Caco-2 (cell line): ENCODE measurements around the gene TBL1Y. TPM values are rescaled to one million over a fixed set of nuclear protein-coding genes. Genes with fewer than 3 reads are reported as not detected.
"Not testable (repeated sequence)": the region's sequence is repeated elsewhere in the genome, so short reads cannot be mapped to it uniquely, and the experiment has no call there.

Experiments
- BruUV-seq: library from RNA; stranded (reverse); fragments of 400-500 nt; replicated peaks from 2 replicates; lab custom pipeline; 2021; lab: Mats Ljungman, UMichigan
- CTCF ChIA-PET: fragments of 300-600 bp; sonication (Branson Sonifier 250); formaldehyde crosslinking; loops from one replicate; lab custom pipeline; 2022; ENCODE audit warnings: antibody characterized with exemption; lab: Charles Lee
- POLR2A ChIA-PET: fragments of 300-600 bp; sonication (Branson Sonifier 250); formaldehyde crosslinking; loops from one replicate; lab custom pipeline; 2022; ENCODE audit warnings: antibody characterized with exemption; lab: Charles Lee
- DNase-seq, 2 experiments: peaks; one replicate each; pipeline versions ENCODE4 v3.0.0 to v3.0.0-alpha.2; 2020 to 2022
- H3K27me3 ChIP-seq: replicated peaks from 2 replicates; pipeline ENCODE4 v1.6.0; 2011; ENCODE audit warnings: low read length; ENCODE audit not compliant: control insufficient read depth, insufficient read depth
- H3K36me3 ChIP-seq: 2 replicates; pipeline ENCODE4 v1.5.1; 2011; ENCODE audit warnings: low read length; ENCODE audit not compliant: control insufficient read depth, insufficient read depth
- H3K4me1 ChIP-seq: fragments of 250-450 bp; sonication (Bioruptor Pico); 2 replicates; pipeline ENCODE4 v1.5.1; 2020; ENCODE audit warnings: mild to moderate bottlenecking
- H3K4me3 ChIP-seq: 2 replicates; pipeline ENCODE4 v1.5.1; 2011; ENCODE audit warnings: low read depth, mild to moderate bottlenecking, control low read depth, low read length
- H3K9me3 ChIP-seq: fragments of 250-450 bp; sonication (Bioruptor Pico); 2 replicates; pipeline ENCODE4 v1.5.1; 2020; ENCODE audit warnings: mild to moderate bottlenecking, moderate library complexity
- H3K27ac Mint-ChIP-seq: one replicate; pipeline ENCODE4 v1.8.0; 2022; ENCODE audit warnings: mixed read lengths; ENCODE audit not compliant: unreplicated experiment
- H3K27me3 Mint-ChIP-seq: one replicate; pipeline ENCODE4 v1.8.0; 2022; ENCODE audit warnings: mixed read lengths; ENCODE audit not compliant: insufficient read depth, unreplicated experiment
- H3K36me3 Mint-ChIP-seq: one replicate; pipeline ENCODE4 v1.8.0; 2022; ENCODE audit warnings: mild to moderate bottlenecking, mixed read lengths; ENCODE audit not compliant: insufficient read depth, unreplicated experiment
- H3K4me1 Mint-ChIP-seq: one replicate; pipeline ENCODE4 v1.8.0; 2022; ENCODE audit warnings: low read depth, mixed read lengths; ENCODE audit not compliant: unreplicated experiment
- H3K4me3 Mint-ChIP-seq: one replicate; pipeline ENCODE4 v1.8.0; 2022; ENCODE audit warnings: mild to moderate bottlenecking, moderate library complexity, mixed read lengths; ENCODE audit not compliant: unreplicated experiment
- H3K9me3 Mint-ChIP-seq: one replicate; pipeline ENCODE4 v1.8.0; 2022; ENCODE audit warnings: mixed read lengths; ENCODE audit not compliant: unreplicated experiment
- CTCF ChIP-seq, 2 experiments: fragments of 200-600 bp in 1 of 2; IDR thresholded peaks; 1 replicate in 1 of 2; 2 replicates in 1 of 2; pipeline versions ENCODE4 v1.5.1 to v1.8.0; 2011 to 2022; ENCODE audit warnings: antibody characterized with exemption in 1 of 2, control low read depth in 1 of 2, inconsistent platforms in 1 of 2, low read depth in 1 of 2, low read length in 1 of 2, mild to moderate bottlenecking in 1 of 2, moderate library complexity in 1 of 2; ENCODE audit not compliant: insufficient read depth in 1 of 2, severe bottlenecking in 1 of 2, unreplicated experiment in 1 of 2
- intact Hi-C: fragments of 100-400 bp; cut with micrococcal nuclease; formaldehyde crosslinking; loops from one replicate; pipeline ENCODE4 v1.10.0; 2022; ENCODE audit not compliant: unreplicated experiment
- total RNA-seq: library from RNA; stranded (reverse); gene quantifications from 2 replicates; pipeline ENCODE4 v1.2.3, GENCODE V29; 2022

TBL1Y gene
- total RNA-seq, 1 experiment from 2014 or later = not detected

GRCh38 chrY:7056886-7057285 lies 146.4 kb downstream of the TBL1Y start:
- no TSS peak for BruUV-seq

GRCh38 chrY:7078725-7079124 lies 168.2 kb downstream of the TBL1Y start:
- DNase-seq = no peak
- Mint-ChIP-seq H3K4me3 (no peak overlapping the region), H3K36me3 (no peaks in the 10 kb centered on the region), H3K9me3 (no peaks in the 10 kb centered on the region), H3K27ac (no peak overlapping the region), H3K4me1 (no peaks in the 10 kb centered on the region), H3K27me3 (no peaks in the 10 kb centered on the region)
- ChIA-PET POLR2A (no interaction called here), CTCF (no interaction called here)
- Histone ChIP-seq H3K27me3 (no peaks in the 10 kb centered on the region), H3K36me3 (no peaks in the 10 kb centered on the region), H3K9me3 (no peaks in the 10 kb centered on the region), H3K4me3 (no peak overlapping the region), H3K4me1 (no peaks in the 10 kb centered on the region)
- TF ChIP-seq CTCF (IDR thresholded peaks at IDR 0.05; ENCODE audit: insufficient read depth in 1 of 2, low read depth in 1 of 2, low read length in 1 of 2, severe bottlenecking in 1 of 2, unreplicated experiment in 1 of 2) = no peak
- intact Hi-C loops = no loop called here
- no TSS peak for BruUV-seq

More at GRCh38 chrY:7056886-7057285, 146.4 kb downstream of the TBL1Y start:
- TF ChIP-seq CTCF (IDR thresholded peaks at IDR 0.05; ENCODE audit: insufficient read depth in 1 of 2, low read depth in 1 of 2, low read length in 1 of 2, severe bottlenecking in 1 of 2, unreplicated experiment in 1 of 2) = no peak
- no peaks in the 10 kb centered on the region for H3K27me3 ChIP-seq
- Mint-ChIP-seq H3K4me1 (no peaks in the 10 kb centered on the region), H3K27ac (no peak overlapping the region), H3K9me3 (no peaks in the 10 kb centered on the region), H3K4me3 (no peak overlapping the region), H3K36me3 (no peaks in the 10 kb centered on the region), H3K27me3 (no peaks in the 10 kb centered on the region)
- intact Hi-C loops = no loop called here
- H3K36me3 ChIP-seq = no peaks in the 10 kb centered on the region
- ChIA-PET POLR2A (no interaction called here), CTCF (no interaction called here)
- H3K4me3 ChIP-seq = no peak overlapping the region
- no peaks in the 10 kb centered on the region for H3K9me3 ChIP-seq
- DNase-seq = no peak
- H3K4me1 ChIP-seq = no peaks in the 10 kb centered on the region

GRCh38 chrY:7080548-7080947 lies 170.1 kb downstream of the TBL1Y start:
- H3K27me3 Mint-ChIP-seq, H3K9me3 ChIP-seq, H3K4me3 ChIP-seq, H3K9me3 Mint-ChIP-seq, H3K4me1 ChIP-seq, H3K27ac Mint-ChIP-seq, DNase-seq, H3K4me1 Mint-ChIP-seq, CTCF ChIA-PET, H3K27me3 ChIP-seq, H3K36me3 ChIP-seq, BruUV-seq, H3K4me3 Mint-ChIP-seq, H3K36me3 Mint-ChIP-seq, POLR2A ChIA-PET, intact Hi-C loops: not testable (repeated sequence)

- intact Hi-C loops = no loop called here
- ChIA-PET CTCF (no interaction called here), POLR2A (no interaction called here)
- Mint-ChIP-seq H3K9me3 (no peaks in the 10 kb centered on the region), H3K27me3 (no peaks in the 10 kb centered on the region), H3K36me3 (no peaks in the 10 kb centered on the region), H3K27ac (no peak overlapping the region), H3K4me1 (no peaks in the 10 kb centered on the region), H3K4me3 (no peak overlapping the region)
- no peaks in the 10 kb centered on the region for H3K36me3 ChIP-seq
- DNase-seq = no peak
- H3K9me3 ChIP-seq = no peaks in the 10 kb centered on the region
- BruUV-seq = no TSS peak
- H3K4me1 ChIP-seq = no peaks in the 10 kb centered on the region
- no peaks in the 10 kb centered on the region for H3K27me3 ChIP-seq
- no peak overlapping the region for H3K4me3 ChIP-seq
- TF ChIP-seq CTCF (IDR thresholded peaks at IDR 0.05; ENCODE audit: insufficient read depth in 1 of 2, low read depth in 1 of 2, low read length in 1 of 2, severe bottlenecking in 1 of 2, unreplicated experiment in 1 of 2) = no peak
Measured at GRCh38 chrY:7085606-7086005, 175.1 kb downstream of the TBL1Y start.
